MG63 (cell line): ENCODE results near the gene CDK2AP2. TPM values are rescaled to one million over a fixed set of nuclear protein-coding genes. Genes with fewer than 3 reads are reported as not detected.
"Not testable (repeated sequence)": the region's sequence is repeated elsewhere in the genome, so short reads cannot be mapped to it uniquely, and the experiment has no call there.

Experiments used
- DNase-seq: peaks from one replicate; pipeline ENCODE4 v3.0.0-alpha.2; 2020
- H3K27me3 ChIP-seq: fragments of 250-450 bp; sonication (Bioruptor Pico); 2 replicates; pipeline ENCODE4 v1.5.1; 2020; ENCODE audit warnings: mild to moderate bottlenecking, moderate library complexity
- H3K36me3 ChIP-seq: fragments of 250-450 bp; sonication (Bioruptor Pico); 2 replicates; pipeline ENCODE4 v1.5.1; 2020; ENCODE audit warnings: mild to moderate bottlenecking, moderate library complexity
- H3K4me3 ChIP-seq: fragments of 250-450 bp; sonication (Bioruptor Pico); 2 replicates; pipeline ENCODE4 v1.5.1; 2020; ENCODE audit warnings: mild to moderate bottlenecking, moderate library complexity
- H3K9me3 ChIP-seq: fragments of 250-450 bp; sonication (Bioruptor Pico); 2 replicates; pipeline ENCODE4 v1.5.1; 2020; ENCODE audit warnings: mild to moderate bottlenecking, moderate library complexity
- total RNA-seq: library from RNA; depleted of rRNA; stranded (reverse); fragments of >200 nt; shearing (Covaris generic); gene quantifications from 2 replicates; pipeline ENCODE4 v1.2.3, GENCODE V29; 2014; ENCODE audit warnings: low replicate concordance

CDK2AP2 gene
- total RNA-seq, 1 experiment from 2014 or later = 14.1 TPM

- Histone ChIP-seq H3K9me3 (peaks cover 20% of the 10 kb centered on the region), H3K36me3 (no peaks in the 10 kb centered on the region), H3K27me3 (no peaks in the 10 kb centered on the region), H3K4me3 (no peak overlapping the region)
- no peak for DNase-seq
Observed at GRCh38 chr11:67532889-67533288, 24.9 kb upstream of the CDK2AP2 start.

- H3K27me3 ChIP-seq = no peaks in the 10 kb centered on the region
- no peak overlapping the region for H3K4me3 ChIP-seq
- peak; percentile 40 for DNase-seq
- H3K9me3 ChIP-seq = peaks cover 17% of the 10 kb centered on the region
- H3K36me3 ChIP-seq = no peaks in the 10 kb centered on the region
Observed at GRCh38 chr11:67530282-67530592, 22.3 kb upstream of the CDK2AP2 start.

GRCh38 chr11:67528376-67528775, 20.4 kb upstream of the CDK2AP2 start:
- H3K36me3 ChIP-seq = no peaks in the 10 kb centered on the region
- no peak for DNase-seq
- peaks cover 3% of the 10 kb centered on the region for H3K9me3 ChIP-seq
- no peak overlapping the region for H3K4me3 ChIP-seq
- H3K27me3 ChIP-seq = no peaks in the 10 kb centered on the region

DNA sequence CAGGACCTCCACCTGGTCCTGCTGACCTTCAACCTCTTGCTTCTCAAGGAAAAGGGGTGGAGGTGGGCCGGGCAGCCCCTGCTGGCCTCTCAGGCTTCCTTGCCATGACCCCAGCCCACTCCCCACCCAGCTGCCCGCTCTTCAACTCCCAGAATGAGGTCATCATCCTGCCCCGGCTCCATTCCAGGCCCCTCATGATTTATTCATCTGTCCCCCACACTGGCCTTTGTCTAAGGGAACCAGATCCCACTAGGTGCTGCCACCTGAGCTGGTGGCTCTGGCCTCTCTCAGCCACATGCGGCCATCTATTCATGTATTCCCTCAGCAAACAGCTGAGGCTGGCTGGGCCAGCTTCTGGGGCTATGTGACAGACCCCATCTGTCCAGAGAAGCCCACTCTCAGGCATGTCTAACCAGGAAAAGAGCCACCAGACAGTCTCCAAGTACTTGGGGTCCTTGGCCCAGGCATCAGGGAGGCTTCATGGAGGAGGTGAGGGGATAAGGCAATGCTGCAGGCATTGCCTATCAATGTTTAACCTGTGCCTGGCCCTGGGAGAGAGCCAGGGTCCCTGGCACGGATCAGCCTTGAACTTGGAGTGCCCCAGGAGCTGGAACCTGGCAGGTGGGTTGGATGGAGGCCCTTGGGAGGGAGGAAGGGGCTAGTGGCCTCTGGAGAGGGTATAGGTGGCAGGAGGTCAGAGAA, 17.5 kb upstream of the CDK2AP2 start:
- Histone ChIP-seq H3K4me3 (no peak overlapping the region), H3K9me3 (no peaks in the 10 kb centered on the region), H3K36me3 (no peaks in the 10 kb centered on the region), H3K27me3 (no peaks in the 10 kb centered on the region)
- no peak for DNase-seq

DNA sequence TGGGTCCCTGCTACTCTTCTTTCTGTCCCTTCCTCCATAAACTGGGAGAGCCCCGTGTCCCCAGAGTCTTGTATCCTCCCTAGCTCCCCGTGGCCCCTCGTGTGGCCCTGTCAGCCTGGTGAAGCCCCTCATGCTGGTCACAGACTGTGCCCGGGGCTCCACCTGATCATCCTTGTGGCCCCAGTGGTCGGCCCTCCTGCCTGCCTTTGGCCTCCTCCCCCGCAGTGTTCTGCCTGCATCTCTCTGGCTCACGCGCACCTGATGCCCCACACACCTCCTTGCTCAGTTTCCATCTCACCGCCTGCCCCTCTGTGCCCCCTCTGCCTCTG, 16.5 kb upstream of the CDK2AP2 start:
- Histone ChIP-seq H3K27me3 (no peaks in the 10 kb centered on the region), H3K9me3 (no peaks in the 10 kb centered on the region), H3K4me3 (no peak overlapping the region)

DNA sequence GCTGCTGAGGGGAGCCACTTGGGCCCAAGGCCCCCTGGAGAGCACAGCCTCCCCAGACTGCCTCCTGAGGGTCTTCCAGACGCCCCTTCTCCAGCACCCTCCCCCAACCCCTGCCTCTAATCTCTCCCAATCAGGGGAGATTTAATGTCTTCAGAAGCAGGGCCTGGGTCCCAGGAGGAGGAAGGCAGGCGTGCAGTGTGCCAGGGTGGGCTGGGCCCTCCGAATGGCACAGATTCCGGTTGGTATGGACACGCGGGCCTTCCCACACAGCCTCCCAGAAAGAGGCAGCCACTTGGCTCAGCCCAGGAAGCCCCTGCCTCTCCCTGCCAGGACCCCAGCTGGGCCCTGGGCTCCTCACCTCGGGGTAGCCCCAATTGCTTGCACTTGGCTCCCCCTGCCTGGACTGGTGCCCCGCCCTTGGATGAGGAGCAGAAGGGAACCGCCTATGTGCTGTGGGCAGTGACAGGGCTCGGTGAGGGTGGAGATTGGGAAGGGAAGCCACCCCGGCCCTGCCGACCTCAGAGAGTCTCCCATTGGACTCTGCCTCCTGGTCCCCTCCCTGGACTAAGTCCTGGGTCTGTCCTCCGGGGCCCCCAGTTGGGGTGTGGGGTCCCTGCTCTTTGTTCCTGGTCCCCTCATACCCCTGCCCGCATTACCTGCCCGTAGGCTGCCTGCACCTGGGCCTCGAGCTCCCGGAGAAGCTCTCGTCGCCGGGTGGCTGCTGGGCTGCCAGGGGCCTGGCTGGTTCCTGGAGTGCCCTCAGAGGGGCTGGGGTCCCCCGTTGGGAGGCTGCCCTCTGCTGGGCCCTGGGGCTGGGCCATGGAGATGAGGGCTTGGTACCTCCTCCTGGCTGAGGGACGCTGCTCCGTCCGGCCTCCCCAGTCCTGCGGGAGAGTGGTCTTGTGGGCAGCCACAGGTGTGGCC, 15.9 kb upstream of the CDK2AP2 start:
- no peaks in the 10 kb centered on the region for H3K27me3 ChIP-seq
- no peak overlapping the region for H3K4me3 ChIP-seq
- DNase-seq = no peak
- no peaks in the 10 kb centered on the region for H3K9me3 ChIP-seq
- no peaks in the 10 kb centered on the region for H3K36me3 ChIP-seq

More for the DNA sequence above, 16.5 kb upstream of the CDK2AP2 start:
- H3K36me3 ChIP-seq = no peaks in the 10 kb centered on the region
- DNase-seq = no peak

DNA sequence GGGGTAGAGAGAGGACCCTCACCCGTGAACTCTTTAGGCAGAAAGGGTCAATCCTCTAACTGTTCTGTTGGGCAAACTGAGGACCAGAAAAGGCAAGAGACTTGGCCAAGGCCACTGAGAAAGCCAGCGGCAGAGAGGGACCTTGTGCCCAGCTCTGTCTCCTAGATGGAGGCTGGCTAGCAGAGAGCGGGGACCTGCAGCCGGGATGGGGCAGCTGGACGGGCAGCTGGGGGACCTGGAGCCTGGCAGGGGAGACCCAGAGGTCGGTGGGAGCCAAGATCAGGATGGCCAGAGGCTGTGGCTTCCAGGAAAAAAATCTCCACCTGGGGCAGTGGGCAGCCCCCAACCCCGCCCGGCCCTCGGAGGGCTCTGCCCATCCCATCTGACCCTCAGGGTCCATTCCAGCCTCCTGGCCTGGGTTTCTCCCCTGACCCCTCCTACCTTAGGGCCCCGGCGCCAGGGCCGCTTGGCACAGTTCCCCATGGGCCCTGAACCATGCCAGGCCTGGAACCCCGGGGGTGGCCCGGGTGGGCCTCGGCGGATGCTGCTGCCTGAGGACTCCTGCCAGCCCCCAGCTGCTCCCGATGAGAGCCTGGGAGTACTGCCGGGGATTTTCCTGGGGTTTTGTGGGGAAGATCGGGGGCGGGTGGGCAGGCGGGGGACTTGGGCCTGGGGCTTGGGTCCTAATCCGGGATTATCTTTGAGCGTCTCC, 15.0 kb upstream of the CDK2AP2 start, which contains the start of gene CABP2:
Gene CABP2, minus strand, starts transcription at position 603 of the 712 bp plus-strand sequence. Its CDS starts 120 bp downstream, at position 483.
- no peaks in the 10 kb centered on the region for H3K36me3 ChIP-seq
- no peak for DNase-seq
- no peaks in the 10 kb centered on the region for H3K27me3 ChIP-seq
- H3K4me3 ChIP-seq = no peak within 1 kb of the TSS
- no peaks in the 10 kb centered on the region for H3K9me3 ChIP-seq

DNA sequence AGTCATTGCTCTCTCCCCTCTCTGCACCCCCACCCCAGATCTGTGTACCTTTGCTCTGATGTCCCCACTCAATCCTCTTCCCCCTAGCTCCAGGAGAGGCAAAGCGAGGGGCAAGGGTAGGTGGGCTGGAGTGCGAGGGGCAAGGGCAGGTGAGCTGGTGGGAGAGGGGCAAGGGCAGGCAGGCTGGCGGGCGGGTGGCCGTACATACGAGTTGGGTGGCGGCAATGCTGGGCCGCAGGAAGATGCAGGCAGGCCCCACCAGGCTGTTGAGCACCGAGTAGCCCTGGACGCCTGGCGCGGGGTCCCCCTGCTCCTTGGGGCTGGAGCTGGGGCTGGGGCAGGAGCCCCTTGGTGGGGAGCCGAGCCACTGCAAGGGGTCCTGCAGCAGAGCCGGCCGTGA, 14.4 kb upstream of the CDK2AP2 start:
- no peak for DNase-seq
- Histone ChIP-seq H3K4me3 (no peak overlapping the region), H3K9me3 (no peaks in the 10 kb centered on the region), H3K27me3 (no peaks in the 10 kb centered on the region), H3K36me3 (no peaks in the 10 kb centered on the region)

GRCh38 chr11:67521924-67522323, 14.0 kb upstream of the CDK2AP2 start:
- DNase-seq = no peak
- H3K9me3 ChIP-seq = no peaks in the 10 kb centered on the region
- no peak overlapping the region for H3K4me3 ChIP-seq
- no peaks in the 10 kb centered on the region for H3K36me3 ChIP-seq
- H3K27me3 ChIP-seq = no peaks in the 10 kb centered on the region

DNA sequence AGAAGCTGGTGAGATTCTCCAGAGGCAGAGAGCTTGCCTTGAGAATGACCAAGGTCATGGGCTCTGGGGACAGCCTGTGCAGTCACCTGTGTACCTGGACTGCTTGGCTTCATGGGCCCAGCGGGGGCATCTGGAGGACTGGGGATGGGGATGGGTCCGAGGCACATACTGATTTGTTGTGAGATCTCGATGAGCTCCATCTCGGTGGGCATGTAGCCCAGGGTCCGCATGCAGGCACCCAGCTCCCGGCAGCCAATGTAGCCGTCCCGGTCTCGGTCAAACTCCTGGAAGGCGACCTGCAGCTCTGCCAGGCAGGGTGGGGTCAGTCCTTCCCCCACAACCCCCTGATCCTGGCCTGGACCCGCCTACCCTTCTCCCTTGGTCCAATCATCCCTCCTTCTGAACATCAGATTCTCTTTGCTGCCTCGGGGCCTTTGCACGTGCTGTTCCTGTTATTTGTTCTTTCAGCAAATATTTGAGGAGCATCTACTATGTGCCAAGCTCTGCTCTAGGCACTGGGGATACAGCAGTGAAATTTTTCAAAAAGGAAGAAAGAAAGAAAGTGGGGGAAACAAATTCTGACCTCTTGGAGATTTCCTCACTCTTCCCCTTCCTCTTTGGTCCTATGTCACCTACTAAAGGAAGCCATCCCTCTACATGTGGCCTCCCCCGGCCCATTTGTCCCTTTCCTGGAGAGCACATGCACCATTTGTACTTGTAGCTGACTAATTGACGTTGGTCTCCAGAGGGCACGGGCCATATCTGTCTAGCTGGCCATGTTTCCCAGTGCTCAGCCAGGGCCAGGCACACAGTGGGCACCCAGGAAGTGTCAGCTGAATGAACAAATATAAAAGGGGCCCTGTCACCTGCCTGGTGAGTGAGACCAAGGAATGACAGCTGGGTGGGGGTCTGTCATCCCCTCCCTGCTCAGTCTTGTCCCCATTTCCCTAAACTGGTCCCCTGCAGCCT, 13.2 kb upstream of the CDK2AP2 start:
- H3K9me3 ChIP-seq = no peaks in the 10 kb centered on the region
- DNase-seq = no peak
- no peaks in the 10 kb centered on the region for H3K36me3 ChIP-seq
- no peak overlapping the region for H3K4me3 ChIP-seq
- H3K27me3 ChIP-seq = no peaks in the 10 kb centered on the region

DNA sequence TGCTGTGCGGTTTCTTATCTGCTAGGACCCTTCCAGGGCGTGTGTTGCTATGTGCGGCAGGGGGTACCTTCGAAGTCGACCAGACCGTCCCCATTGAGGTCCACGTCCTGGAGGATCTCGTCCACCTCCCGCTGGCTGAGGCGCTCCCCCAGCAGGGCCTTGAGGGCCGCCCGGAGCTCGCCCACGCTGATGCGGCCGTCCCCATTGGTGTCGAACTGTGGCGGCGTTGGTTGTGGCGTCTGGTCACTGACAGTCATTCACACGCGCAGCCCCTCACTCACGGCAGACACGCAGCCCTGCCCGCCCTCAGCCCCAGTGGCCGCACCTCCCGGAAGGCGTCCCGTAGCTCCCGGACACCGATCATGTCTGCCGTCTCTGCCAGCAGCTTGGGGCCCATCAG, 11.8 kb upstream of the CDK2AP2 start:
- H3K36me3 ChIP-seq = no peaks in the 10 kb centered on the region
- H3K4me3 ChIP-seq = no peak overlapping the region
- no peaks in the 10 kb centered on the region for H3K27me3 ChIP-seq
- no peak for DNase-seq
- no peaks in the 10 kb centered on the region for H3K9me3 ChIP-seq

- DNase-seq = no peak
- no peaks in the 10 kb centered on the region for H3K27me3 ChIP-seq
- no peak overlapping the region for H3K4me3 ChIP-seq
- no peaks in the 10 kb centered on the region for H3K9me3 ChIP-seq
- no peaks in the 10 kb centered on the region for H3K36me3 ChIP-seq
Observed at GRCh38 chr11:67517784-67518552, 10.0 kb upstream of the CDK2AP2 start.

- Histone ChIP-seq H3K4me3 (no peak overlapping the region), H3K27me3 (no peaks in the 10 kb centered on the region), H3K9me3 (no peaks in the 10 kb centered on the region), H3K36me3 (no peaks in the 10 kb centered on the region)
- DNase-seq = no peak
Observed at GRCh38 chr11:67516806-67517205, 8.8 kb upstream of the CDK2AP2 start.

- H3K27me3 ChIP-seq = no peaks in the 10 kb centered on the region
- H3K9me3 ChIP-seq = no peaks in the 10 kb centered on the region
- H3K4me3 ChIP-seq = no peak overlapping the region
- no peak for DNase-seq
- no peaks in the 10 kb centered on the region for H3K36me3 ChIP-seq
Observed at GRCh38 chr11:67514116-67514515, 6.2 kb upstream of the CDK2AP2 start.

DNA sequence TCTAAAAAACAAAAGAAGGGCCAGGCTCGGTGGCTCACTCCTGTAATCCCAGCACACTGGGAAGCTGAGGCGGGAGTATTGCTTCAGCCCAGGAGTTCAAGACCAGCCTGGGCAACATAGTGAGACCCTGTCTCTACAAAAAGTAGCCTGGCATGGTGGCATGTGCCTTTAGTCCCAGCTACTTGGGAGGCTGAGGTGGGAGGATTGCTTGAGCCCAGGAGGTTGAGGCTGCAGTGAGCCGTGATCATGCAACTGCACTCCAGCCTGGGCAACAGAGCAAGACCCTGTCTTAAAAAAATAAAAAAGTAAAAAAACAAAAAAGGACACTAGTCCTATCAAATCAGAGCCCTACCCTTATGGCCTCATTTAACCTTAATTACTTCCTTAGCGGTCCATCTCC, 3.6 kb upstream of the CDK2AP2 start:
- not testable (repeated sequence) for DNase-seq

DNA sequence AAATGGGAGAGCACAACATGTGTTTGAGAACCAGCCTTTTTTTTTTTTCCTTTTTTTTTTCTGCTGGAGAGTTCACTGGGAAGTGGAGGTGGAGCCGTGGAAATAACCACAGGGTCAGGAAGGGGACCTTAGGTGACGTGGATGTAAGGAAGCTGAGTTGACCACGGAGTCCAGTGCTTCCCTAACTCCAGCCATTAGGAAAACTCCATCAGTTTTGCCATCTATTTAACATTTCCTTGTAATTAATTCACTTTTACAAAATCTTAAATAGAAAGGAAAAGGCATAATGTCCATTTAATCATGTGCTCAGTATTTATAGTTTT, 2.0 kb upstream of the CDK2AP2 start:
- Histone ChIP-seq H3K36me3 (peaks cover 11% of the 10 kb centered on the region), H3K27me3 (no peaks in the 10 kb centered on the region), H3K9me3 (no peaks in the 10 kb centered on the region), H3K4me3 (no peak overlapping the region)
- no peak for DNase-seq

More for the DNA sequence above, 3.6 kb upstream of the CDK2AP2 start:
- not testable (repeated sequence) for H3K9me3 ChIP-seq, H3K36me3 ChIP-seq, H3K27me3 ChIP-seq, H3K4me3 ChIP-seq
